NCI-H2107 (cell line): ENCODE results near the gene ATP9B.

Experiments used
- DNase-seq: peaks from one replicate; lab custom pipeline; 2025; lab: John Stamatoyannopoulos, UW

Gene ATP9B

DNA sequence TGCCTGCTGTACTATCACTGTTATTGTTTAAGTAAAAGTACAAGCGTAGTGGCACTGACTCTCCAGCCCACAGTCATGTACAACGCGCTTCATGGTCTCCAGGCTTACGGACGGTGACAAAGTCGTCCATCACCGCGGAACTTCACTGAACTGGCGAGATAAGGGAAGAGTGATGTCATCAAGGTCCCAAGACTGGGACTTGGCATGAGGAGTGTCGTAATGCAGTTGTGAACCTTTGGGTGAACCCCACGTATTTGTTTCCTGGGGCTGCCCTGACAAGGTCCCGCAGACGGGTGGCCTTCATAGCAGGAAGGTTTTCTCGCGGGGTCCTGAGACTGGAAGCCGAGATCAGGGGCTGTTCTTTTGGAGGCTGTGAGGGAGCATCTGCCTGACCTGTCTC, 343.8 kb downstream of the ATP9B start:
- no peak for DNase-seq

DNA sequence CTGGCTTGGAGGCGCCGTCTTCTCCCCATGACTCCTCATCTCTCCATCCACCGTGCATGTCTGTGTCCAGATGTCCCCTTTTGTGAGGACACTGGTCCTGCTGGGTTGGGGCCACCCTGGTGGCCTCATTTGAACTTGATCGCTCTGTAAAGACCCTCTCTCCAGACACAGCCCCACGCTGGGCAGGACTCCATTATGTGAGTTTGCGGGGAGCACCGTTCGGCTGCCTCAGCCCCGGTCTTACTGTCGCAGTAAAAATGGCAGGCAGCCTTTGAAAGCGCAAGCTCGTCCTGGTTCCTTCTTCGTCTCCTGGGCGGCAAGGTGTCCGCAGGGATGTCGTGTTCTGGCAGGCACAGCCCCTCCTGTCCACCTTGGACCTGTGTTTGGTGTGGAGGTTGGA, 344.2 kb downstream of the ATP9B start:
- DNase-seq = no peak

DNA sequence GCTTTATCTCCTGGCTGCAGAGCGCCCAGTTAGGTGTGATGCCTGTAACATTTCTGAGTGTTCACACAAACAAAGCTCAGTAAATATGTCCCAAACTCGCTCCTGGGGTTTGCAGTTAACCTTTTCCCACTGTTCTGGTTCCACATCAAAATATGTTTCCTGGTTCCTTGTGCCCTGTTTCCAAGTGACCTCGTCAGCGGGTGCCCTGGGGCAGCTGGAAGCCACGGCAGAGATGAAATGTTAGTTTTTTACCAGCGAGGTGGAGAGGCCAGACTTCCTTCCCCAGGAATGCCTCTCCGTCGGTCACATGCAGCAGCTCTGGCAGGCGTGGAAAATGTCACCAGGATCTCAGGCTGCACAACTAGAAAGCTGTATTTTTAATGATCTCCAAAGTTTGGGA, 344.7 kb downstream of the ATP9B start:
- DNase-seq = no peak

DNA sequence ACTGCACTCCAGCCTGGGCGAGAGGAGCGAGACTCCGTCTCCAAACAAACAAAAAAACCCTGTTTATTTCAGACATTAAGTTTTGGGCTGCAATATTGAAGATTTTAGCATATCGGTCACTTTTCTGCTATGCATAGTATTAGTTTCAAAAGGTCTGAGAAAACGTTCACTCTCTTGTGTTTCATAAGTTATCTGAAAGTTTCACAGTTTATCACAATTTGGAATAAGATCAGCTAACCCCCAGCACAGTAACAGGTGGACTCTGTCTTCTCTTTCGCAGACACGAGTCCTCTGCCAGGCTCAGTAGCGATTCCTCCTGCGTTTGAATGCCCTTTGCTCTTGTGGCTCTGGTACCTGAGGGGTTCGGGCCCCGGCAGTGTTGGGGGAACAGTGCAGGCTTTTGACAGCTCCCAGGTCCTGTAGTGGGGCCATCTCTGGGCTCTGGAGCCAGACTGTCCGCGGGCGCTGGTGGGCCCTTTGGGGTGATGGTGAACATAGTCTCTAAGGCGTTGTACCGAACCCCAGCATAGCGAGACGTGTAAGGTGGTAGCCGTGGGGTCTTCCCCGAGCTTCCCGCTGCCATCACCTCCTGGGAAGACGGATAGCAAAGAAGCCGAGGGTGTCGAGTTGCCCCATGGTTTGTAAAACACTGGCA, 347.0 kb downstream of the ATP9B start:
- DNase-seq = no peak

DNA sequence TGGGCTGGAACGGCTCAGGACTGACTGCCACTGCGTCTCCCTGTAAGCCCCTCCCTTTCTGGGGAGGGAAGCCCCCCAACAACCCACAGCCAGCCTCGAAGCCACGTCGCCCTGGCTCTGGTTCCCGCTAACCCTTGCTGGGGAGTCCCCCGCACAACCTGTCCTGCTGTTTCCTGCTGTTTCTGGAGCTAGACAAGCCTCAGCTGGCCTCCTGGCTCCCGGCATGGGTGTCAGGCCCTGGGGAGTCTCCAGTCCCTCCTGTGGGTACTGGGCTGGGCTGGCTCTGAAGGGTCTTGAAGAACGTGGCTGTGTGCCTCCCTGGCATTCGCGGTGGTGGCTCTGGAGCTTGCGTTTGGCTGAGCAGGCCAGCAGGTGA, 347.5 kb downstream of the ATP9B start:
- DNase-seq = no peak

DNA sequence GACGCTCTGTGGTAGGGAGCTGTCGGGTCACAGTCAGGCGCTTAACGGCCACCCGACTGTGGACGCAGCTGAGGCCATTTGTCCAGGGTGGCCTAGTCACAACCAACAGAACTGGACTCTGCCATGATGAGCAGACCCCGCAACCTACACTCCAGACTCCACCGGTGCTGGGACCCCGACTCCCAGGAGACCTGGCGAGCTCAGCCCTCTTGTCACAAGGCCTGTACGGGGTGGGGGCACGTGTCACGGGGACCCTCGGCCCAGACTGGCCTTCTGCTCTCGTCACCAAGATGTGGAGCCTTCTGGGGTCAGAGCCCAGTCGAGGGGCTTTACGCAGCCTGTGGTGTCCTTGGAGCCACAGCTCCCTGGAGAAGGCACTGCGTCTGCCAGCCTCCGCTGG, 349.0 kb downstream of the ATP9B start:
- no peak for DNase-seq

DNA sequence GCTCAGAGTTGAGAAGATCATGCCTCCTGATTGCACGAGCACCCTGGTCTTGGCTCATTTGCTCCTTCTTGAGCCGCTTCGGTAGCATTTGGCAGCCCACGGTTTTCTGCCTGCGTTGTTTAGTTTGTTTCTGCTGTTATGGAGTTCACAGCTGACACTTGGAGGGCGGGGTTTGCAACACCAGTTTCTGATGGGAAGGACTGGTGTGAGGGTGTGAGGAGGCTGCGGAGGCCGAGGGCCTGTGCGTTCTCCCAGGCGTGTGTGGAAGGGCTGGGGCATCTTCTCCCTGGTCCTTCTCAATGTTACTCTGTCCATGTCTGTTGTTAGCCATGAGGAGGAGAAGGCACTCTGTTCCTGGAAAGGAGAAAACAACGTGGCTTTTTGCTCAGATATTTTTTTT, 349.4 kb downstream of the ATP9B start:
- no peak for DNase-seq

DNA sequence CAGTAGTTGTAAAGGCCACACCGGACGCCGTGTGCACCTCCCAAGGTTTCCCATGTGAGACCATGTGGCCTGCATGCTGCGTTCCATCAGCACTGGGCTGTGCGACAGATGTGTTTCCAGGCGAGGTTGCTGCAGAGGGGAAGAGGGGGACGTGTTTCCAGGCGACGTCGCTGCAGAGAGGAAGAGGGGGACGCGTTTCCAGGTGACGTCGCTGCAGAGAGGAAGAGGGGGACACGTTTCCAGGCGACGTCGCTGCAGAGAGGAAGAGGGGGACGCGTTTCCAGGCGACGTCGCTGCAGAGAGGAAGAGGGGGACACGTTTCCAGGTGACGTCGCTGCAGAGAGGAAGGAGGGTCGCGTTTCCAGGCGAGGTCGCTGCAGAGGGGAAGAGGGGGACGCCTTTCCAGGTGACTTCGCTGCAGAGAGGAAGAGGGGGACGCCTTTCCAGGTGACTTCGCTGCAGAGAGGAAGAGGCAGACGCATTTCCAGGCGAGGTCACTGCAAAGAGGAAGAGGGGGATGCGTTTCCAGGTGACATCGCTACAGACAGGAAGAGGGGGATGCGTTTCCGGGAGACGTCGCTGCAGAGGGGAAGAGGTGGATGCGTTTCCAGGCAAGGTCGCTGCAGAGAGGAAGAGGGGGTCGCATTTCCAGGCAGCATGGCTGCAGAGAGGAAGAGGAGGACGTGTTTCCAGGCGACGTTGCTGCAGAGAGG, 351.0 kb downstream of the ATP9B start:
- no peak for DNase-seq

DNA sequence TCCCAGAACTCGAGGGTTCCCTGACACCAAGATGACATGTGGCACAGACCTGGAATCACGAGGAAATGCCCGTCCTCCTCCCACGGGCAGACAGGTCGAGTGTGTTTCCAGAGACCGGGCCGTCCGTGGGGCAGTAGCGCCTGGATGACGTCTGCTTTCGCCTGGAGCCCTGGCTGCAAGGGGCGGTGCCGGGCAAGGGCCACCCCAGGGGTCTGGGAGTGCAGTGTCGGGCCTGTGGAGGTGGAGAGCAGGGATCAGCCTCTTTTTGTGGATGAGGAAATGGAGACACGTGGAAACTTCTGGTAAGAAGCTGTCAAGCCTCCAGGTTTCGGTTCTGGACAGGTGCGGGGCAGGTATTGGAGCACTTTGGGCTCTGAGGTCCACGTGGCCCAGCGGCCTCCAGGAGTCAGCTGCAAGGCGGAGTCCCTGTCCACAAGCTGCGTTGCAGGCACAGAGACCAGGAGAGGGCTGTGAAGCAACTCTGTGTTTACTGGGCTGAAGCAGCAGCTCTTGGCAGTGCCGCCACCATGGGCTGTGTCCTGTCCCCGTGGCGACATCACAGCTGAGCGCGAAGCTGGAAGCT, 352.2 kb downstream of the ATP9B start:
- DNase-seq = no peak

DNA sequence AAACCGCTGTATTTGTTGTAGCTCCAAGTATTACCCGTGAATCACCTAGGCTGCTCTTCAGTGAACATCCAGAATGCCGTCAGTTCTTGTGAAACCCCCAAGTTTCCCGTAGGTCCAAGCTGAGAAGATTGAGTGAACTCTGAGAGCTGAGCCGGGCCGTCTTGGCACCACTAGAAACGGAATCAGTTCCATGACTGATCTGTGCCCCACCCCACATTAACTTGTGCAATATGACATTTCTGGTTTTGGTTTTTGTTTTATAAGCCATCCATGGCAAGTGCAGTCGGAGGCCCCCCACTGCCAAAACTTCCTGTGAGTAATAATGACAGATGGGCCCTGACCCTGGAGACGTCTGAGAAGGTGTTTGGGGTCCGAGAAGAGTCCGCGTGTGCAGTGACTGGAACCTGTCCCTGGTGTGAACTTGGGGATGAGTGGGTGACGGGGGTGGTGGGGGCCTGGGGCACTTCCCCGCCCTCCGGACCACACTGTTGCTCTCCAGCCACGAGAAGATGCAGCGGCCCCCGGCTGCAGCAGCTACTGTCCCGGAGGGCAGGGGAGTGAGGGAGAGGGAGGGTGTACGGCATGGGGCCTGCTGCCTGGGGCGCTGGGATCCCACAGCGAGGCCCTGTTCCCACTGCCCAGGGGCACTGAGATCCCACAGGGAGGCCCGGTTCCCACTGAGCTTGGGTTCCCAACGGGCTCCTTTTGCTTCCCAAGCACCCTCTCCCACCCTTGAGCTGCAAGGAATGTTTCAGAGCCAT, 353.0 kb downstream of the ATP9B start:
- no peak for DNase-seq

DNA sequence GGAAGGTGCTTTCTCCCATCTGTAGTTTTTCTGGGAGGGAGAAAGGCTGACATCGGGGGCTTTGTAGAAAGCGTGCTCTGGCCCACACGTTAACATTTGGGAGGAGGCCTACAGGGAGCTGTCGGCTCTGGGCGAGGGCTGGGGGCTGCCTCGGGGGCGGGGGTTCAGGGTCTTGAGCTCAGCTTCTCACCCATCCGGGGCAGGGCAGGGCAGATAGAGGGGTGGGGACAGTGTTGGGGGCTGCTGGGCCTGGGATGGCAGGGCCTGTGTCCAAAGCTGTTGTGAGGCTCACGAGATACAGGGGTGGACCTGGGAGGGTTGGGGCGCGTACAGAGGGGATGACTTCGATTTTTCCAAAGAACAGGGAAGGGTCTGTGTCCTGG, 353.6 kb downstream of the ATP9B start:
- no peak for DNase-seq

DNA sequence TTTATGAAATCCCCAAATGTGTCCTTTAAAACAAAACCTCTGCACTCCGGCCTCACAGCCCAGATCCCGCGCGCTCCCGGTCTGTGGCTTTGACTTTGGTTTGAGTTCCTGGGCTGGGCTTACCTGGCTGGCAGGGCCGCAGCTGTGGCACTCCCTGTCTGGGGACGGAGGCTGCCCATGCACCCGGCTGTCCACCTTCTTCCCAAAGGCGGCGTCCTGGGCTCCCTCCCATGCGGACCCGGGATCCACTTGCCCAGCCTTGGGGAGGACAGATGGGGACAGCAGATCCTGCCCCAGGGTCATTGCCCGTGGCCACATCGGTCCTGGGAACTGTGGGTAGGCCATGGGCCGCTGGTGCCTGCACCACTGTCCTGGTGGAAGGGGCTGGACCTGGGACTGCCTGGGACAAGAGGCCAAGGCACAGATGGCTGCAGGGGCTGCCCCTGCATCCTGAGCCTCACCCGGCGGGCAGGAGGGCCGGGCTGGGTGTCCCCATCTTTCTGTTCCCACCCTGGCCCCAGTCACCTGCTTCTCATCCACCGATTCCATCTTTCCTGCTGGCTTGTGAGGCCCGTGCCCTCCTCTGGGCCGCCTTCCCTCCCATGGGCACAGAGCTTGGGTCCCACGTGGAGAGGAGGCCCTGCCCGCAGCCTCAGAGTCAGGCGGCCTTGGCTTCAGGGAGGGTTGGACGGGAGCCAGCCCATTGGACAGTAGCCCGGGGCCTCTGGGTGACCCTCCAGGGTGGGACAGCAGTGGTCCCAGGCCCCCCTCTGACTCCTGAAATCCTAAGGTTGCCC, 354.2 kb downstream of the ATP9B start:
- DNase-seq = no peak

DNA sequence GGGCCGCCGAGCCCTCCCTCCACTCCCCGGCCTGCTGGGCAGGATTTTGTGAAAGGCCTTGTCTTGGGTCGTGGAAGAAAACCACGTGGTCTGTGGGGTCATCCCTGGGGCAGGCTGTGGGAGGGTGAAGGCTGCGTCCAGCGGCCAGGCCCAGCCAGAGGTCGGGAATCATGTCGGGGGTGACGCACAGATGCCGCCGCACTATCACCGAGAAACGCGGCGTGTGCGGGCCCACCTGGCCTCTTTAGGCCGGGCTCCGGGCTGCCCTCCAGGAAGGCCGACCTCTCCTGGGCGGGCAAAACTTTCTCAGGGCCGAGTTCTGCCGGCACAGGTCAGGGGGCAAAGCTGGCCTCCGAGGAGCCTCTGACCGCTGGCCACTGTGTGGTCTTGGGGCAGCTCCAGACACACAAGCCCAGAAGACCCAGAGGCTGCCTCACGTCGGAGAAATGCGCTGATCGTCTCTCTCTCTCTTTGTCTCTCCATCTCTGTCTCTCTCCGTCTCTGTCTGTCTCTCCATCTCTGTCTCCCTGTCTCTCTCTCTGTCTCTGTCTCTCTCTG, 354.9 kb downstream of the ATP9B start:
- no peak for DNase-seq

DNA sequence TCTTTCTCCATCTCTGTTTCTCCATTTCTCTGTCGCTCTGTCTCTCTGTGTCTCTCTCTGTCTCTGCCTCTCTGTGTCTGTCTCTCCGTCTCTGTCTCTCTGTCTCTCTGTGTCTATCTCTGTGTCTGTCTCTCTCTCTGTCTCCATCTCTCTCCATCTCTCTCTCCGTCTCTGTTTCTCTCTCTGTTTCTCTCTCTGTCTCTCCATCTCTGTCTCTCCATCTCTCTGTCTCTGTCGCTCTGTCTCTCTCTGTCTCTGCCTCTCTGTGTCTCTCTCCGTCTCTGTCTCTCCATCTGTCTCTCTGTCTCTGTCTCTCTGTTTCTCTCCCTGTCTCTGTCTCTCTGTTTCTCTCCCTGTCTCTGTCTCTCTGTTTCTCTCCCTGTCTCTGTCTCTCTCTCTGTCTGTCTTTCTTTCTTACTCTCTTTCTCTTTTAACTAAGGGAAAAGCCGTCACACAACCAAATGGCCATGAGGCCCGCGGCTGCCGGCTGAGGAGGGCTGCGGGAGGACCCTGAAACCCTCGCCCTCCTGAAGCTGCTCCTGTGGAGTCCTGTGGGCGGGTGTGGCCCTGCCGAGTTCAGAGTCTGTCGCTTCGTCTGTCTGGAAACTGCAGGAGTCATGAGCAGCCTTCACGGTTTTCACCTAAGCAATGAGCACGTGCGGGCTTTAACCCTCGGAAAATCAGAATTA, 355.8 kb downstream of the ATP9B start:
- no peak for DNase-seq

DNA sequence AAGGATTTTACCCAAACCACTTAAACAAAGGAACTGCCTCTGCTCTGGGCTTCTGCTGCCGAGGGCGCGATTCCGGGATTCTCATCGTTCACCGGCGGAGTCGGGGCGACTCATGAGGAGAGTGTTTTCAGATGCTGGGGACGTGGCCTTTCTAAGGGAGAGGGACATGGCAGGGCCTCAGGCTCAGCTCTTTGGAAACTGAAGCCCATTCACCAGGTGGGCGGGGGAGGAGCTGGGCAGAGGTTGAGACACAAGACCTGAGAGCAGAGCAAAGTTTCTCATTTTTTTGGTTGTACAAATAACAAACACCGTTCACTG, 356.3 kb downstream of the ATP9B start:
- no peak for DNase-seq

DNA sequence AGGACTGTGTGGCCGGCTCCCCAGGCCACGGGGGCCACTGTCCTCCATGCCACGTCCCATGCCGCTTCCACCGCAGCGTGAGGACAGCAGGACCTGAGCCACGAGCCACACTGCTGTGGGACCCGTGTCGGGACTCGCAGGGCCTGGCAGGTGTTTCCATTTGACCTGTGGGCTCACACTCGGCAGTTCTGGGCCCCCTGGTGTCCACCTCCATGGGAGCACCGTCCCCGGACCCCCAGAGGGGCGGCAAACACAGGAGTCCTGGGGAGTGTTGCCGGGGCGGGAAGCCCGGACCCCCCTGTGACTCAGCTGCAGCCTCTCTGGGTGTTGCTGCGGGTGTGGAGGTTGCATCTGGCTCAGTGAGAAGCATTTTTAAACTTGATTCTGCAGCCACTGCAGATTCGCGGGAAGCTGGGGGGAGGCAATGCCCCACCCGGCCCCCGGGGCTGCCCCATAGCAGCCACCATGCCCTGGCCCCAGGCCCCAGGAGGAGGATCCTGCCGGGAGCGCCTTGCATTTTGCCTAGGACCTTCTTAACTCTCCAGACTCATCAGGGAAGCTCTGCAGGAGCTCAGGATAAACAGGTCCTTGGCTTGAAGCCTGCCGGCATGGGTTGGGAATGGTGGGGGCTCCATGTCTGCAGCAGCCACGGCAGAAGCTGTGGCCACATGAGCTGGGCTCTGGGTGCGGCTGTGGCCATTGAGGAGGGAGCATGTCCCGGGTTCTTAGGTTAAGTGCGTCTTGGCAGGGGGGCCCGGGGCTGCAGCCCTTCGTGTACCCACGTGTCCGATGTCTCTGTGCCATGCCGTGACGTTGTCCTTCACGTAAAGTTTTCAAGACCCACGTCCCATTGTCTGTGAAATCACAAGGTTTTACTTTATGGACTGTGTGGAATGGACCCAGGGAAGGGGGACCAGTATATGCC, 357.4 kb downstream of the ATP9B start:
- DNase-seq = no peak

DNA sequence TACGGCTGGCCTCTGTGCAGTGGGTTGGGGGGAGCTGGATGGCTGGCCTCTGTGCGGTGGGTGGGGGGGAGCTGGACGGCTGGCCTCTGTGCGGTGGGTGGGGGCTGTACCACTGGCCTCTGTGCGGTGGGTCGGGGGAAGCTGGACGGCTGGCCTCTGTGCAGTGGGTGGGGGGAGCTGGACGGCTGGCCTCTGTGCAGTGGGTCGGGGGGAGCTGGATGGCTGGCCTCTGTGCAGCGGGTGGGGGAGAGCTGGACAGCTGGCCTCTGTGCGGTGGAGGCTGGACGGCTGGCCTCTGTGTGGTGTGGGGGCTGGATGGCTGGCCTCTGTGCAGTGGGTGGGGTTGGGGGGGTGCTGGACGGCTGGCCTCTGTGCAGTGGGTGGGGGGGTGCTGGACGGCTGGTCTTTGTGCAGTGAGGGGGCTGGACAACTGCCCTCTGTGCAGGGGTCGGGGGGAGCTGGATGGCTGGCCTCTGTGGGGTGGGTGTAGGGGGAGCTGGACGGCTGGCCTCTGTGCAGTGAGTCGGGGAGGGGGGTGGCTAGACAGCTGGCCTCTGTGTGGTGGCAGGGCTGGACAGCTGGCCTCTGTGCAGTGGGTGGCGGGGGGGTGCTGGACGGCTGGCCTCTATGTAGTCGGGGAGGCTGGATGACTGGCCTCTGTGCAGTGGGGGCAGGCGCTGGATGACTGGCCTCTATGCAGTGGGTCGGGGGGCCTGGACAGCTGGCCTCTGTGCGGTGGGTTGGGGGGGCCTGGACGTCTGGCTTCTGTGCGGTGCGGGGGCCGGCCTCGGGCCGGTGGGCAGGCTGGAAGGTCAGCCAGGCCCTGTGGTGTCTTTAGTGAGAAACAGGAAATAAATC, 358.4 kb downstream of the ATP9B start:
- DNase-seq = no peak
